Hematopoietic multipotent progenitor cell treated with erythropoietin and hydrocortisone succinate and interleukin-3 and kit ligand, for 17 days (in vitro differentiated cells): ENCODE data around the gene TTLL6.
"Not testable (repeated sequence)": the region's sequence is repeated elsewhere in the genome, so short reads cannot be mapped to it uniquely, and the experiment has no call there.

ENCODE experiments used
- DNase-seq: peaks from one replicate; pipeline ENCODE4 v3.0.0-alpha.2; 2015; ENCODE audit warnings: low spot score

The TTLL6 gene

GRCh38 chr17:48815311-48815710 lies 1.7 kb downstream of the TTLL6 start:
- DNase-seq: no peak

GRCh38 chr17:48814504-48814903 lies 2.5 kb downstream of the TTLL6 start:
- peak; percentile 78 for DNase-seq

GRCh38 chr17:48812001-48812400 lies 5.0 kb downstream of the TTLL6 start:
- DNase-seq: no peak

GRCh38 chr17:48809182-48809581 lies 7.8 kb downstream of the TTLL6 start:
- no peak for DNase-seq

GRCh38 chr17:48804936-48805411 lies 12.1 kb downstream of the TTLL6 start:
- peak; percentile 67 for DNase-seq

GRCh38 chr17:48800626-48801217 lies 16.3 kb downstream of the TTLL6 start:
- DNase-seq: no peak

GRCh38 chr17:48799069-48799723 lies 17.8 kb downstream of the TTLL6 start:
- no peak for DNase-seq

GRCh38 chr17:48796163-48796522 lies 20.9 kb downstream of the TTLL6 start:
- not testable (repeated sequence) for DNase-seq

- DNase-seq: no peak
Measured at GRCh38 chr17:48795444-48796162, 21.4 kb downstream of the TTLL6 start.

GRCh38 chr17:48792033-48792798 lies 24.8 kb downstream of the TTLL6 start:
- no peak for DNase-seq

GRCh38 chr17:48791128-48792032 lies 25.6 kb downstream of the TTLL6 start:
- DNase-seq: no peak

GRCh38 chr17:48790607-48791127 lies 26.4 kb downstream of the TTLL6 start:
- no peak for DNase-seq

GRCh38 chr17:48787828-48788227 lies 29.2 kb downstream of the TTLL6 start:
- DNase-seq: no peak

- DNase-seq: no peak
Measured at GRCh38 chr17:48779421-48779820, 37.6 kb downstream of the TTLL6 start.

- no peak for DNase-seq
Measured at GRCh38 chr17:48776602-48777001, 40.4 kb downstream of the TTLL6 start.

GRCh38 chr17:48773245-48773644 lies 43.8 kb downstream of the TTLL6 start:
- no peak for DNase-seq

- DNase-seq: no peak
Measured at GRCh38 chr17:48770954-48771353, 46.1 kb downstream of the TTLL6 start.

GRCh38 chr17:48769009-48769675 lies 47.9 kb downstream of the TTLL6 start:
- no peak for DNase-seq

- DNase-seq: no peak
Measured at GRCh38 chr17:48767263-48767774, 49.7 kb downstream of the TTLL6 start.

GRCh38 chr17:48761114-48761513 lies 55.9 kb downstream of the TTLL6 start:
- DNase-seq: no peak
